Measurements from ENCODE around the gene BAIAP2L1.
A peak's percentile ranks its signal among the peaks of the same experiment; 100 is the strongest.
"Not testable (repeated sequence)": the region's sequence is repeated elsewhere in the genome, so short reads cannot be mapped to it uniquely, and the experiment has no call there.

The BAIAP2L1 gene

GRCh38 chr7:98408146-98408545, 7.3 kb upstream of the BAIAP2L1 start:
- H2AFZ ChIP-seq (ENCODE audit: low read length); H3K4me2 ChIP-seq (ENCODE audit: insufficient read depth, low read length, poor library complexity, severe bottlenecking); H3K27me3 ChIP-seq (ENCODE audit: control insufficient read depth in 3 of 3, insufficient read depth in 3 of 3, low read depth in 1 of 3, low read length in 3 of 3); H2BK5ac ChIP-seq (ENCODE audit: low read length); H4K8ac ChIP-seq (ENCODE audit: low read depth, low read length); H2BK15ac ChIP-seq (ENCODE audit: low read length); H2BK120ac ChIP-seq (ENCODE audit: low read depth, low read length); H3K27ac ChIP-seq (replicated peaks; ENCODE audit: low read length); H3K18ac ChIP-seq (ENCODE audit: low read length); H2AK5ac ChIP-seq (ENCODE audit: low read depth, low read length); H3K9ac ChIP-seq (ENCODE audit: low read depth, low read length, poor library complexity); H2BK12ac ChIP-seq (ENCODE audit: low read length); H3K23ac ChIP-seq (ENCODE audit: low read depth, low read length, poor library complexity); H3K4me1 ChIP-seq (ENCODE audit: control insufficient read depth in 2 of 2, insufficient read depth in 1 of 2, low read depth in 1 of 2, low read length in 2 of 2); H3K14ac ChIP-seq (ENCODE audit: low read length); H4K91ac ChIP-seq (ENCODE audit: low read depth, low read length, poor library complexity); H3K36me3 ChIP-seq (replicated peaks in 1 of 2; ENCODE audit: control insufficient read depth in 2 of 2, insufficient read depth in 2 of 2, low read length in 2 of 2); H3K79me1 ChIP-seq (ENCODE audit: low read depth, low read length); H3K9me3 ChIP-seq (replicated peaks in 1 of 2; ENCODE audit: control insufficient read depth in 2 of 2, insufficient read depth in 1 of 2, low read depth in 1 of 2, low read length in 2 of 2); H3K4me3 ChIP-seq (ENCODE audit: low read length in 2 of 2); DNase-seq (ENCODE audit: low spot score); H3K4ac ChIP-seq (ENCODE audit: low read length): not testable (repeated sequence)
- no CpG with 5 or more reads among the region's 7 CpGs for WGBS, 2 donors (ENCODE audit: extremely low coverage in 2 of 2, insufficient read length in 2 of 2, insufficient replicate concordance in 1 of 2)

- H3K79me1 ChIP-seq (ENCODE audit: low read depth, low read length), result no peaks in the 10 kb centered on the region
- H3K27ac ChIP-seq (replicated peaks; ENCODE audit: low read length), result no peak overlapping the region
- no peaks in the 10 kb centered on the region for H3K36me3 ChIP-seq (replicated peaks in 1 of 2; ENCODE audit: control insufficient read depth in 2 of 2, insufficient read depth in 2 of 2, low read length in 2 of 2)
- DNase-seq (ENCODE audit: low spot score), result no peak
- H3K4me2 ChIP-seq (ENCODE audit: insufficient read depth, low read length, poor library complexity, severe bottlenecking), result no peak overlapping the region
- no peak overlapping the region for H3K18ac ChIP-seq (ENCODE audit: low read length)
- no peak overlapping the region for H3K9ac ChIP-seq (ENCODE audit: low read depth, low read length, poor library complexity)
- H2BK120ac ChIP-seq (ENCODE audit: low read depth, low read length), result no peak overlapping the region
- no peak overlapping the region for H3K4ac ChIP-seq (ENCODE audit: low read length)
- no peaks in the 10 kb centered on the region for H3K9me3 ChIP-seq (replicated peaks in 1 of 2; ENCODE audit: control insufficient read depth in 2 of 2, insufficient read depth in 1 of 2, low read depth in 1 of 2, low read length in 2 of 2)
- H3K4me1 ChIP-seq (ENCODE audit: control insufficient read depth in 2 of 2, insufficient read depth in 1 of 2, low read depth in 1 of 2, low read length in 2 of 2), result no peaks in the 10 kb centered on the region
- WGBS, 2 donors (ENCODE audit: extremely low coverage in 2 of 2, insufficient read length in 2 of 2, insufficient replicate concordance in 1 of 2), result no CpG with 5 or more reads among the region's 9 CpGs
- no peak overlapping the region for H3K14ac ChIP-seq (ENCODE audit: low read length)
- H2BK5ac ChIP-seq (ENCODE audit: low read length), result no peak overlapping the region
- no peak overlapping the region for H2AK5ac ChIP-seq (ENCODE audit: low read depth, low read length)
- no peak overlapping the region for H2AFZ ChIP-seq (ENCODE audit: low read length)
- peaks cover 0 to 9% (median 0%) of the 10 kb centered on the region in 3 experiments for H3K27me3 ChIP-seq (ENCODE audit: control insufficient read depth in 3 of 3, insufficient read depth in 3 of 3, low read depth in 1 of 3, low read length in 3 of 3)
- no peak overlapping the region for H3K4me3 ChIP-seq (ENCODE audit: low read length in 2 of 2)
- no peak overlapping the region for H4K8ac ChIP-seq (ENCODE audit: low read depth, low read length)
- no peak overlapping the region for H3K23ac ChIP-seq (ENCODE audit: low read depth, low read length, poor library complexity)
- no peak overlapping the region for H2BK15ac ChIP-seq (ENCODE audit: low read length)
- no peak overlapping the region for H4K91ac ChIP-seq (ENCODE audit: low read depth, low read length, poor library complexity)
- H2BK12ac ChIP-seq (ENCODE audit: low read length), result no peak overlapping the region
Observed at GRCh38 chr7:98406827-98407226, 5.9 kb upstream of the BAIAP2L1 start.

GRCh38 chr7:98404840-98405239, 4.0 kb upstream of the BAIAP2L1 start:
- Histone ChIP-seq H4K8ac (ENCODE audit: low read depth, low read length) (no peak overlapping the region), H2BK5ac (ENCODE audit: low read length) (no peak overlapping the region), H3K9me3 (replicated peaks in 1 of 2; ENCODE audit: control insufficient read depth in 2 of 2, insufficient read depth in 1 of 2, low read depth in 1 of 2, low read length in 2 of 2) (no peaks in the 10 kb centered on the region), H2BK12ac (ENCODE audit: low read length) (no peak overlapping the region), H3K79me1 (ENCODE audit: low read depth, low read length) (no peaks in the 10 kb centered on the region), H2AK5ac (ENCODE audit: low read depth, low read length) (no peak overlapping the region), H3K23ac (ENCODE audit: low read depth, low read length, poor library complexity) (no peak overlapping the region), H2BK15ac (ENCODE audit: low read length) (no peak overlapping the region), H3K4ac (ENCODE audit: low read length) (no peak overlapping the region), H2AFZ (ENCODE audit: low read length) (no peak overlapping the region), H3K27ac (replicated peaks; ENCODE audit: low read length) (no peak overlapping the region), H4K91ac (ENCODE audit: low read depth, low read length, poor library complexity) (no peak overlapping the region), H3K4me2 (ENCODE audit: insufficient read depth, low read length, poor library complexity, severe bottlenecking) (no peak overlapping the region), H3K4me1 (ENCODE audit: control insufficient read depth in 2 of 2, insufficient read depth in 1 of 2, low read depth in 1 of 2, low read length in 2 of 2) (peaks cover 0 to 2% of the 10 kb centered on the region in 2 donors), H3K14ac (ENCODE audit: low read length) (no peak overlapping the region), H3K18ac (ENCODE audit: low read length) (no peak overlapping the region), H2BK120ac (ENCODE audit: low read depth, low read length) (no peak overlapping the region), H3K9ac (ENCODE audit: low read depth, low read length, poor library complexity) (no peak overlapping the region), H3K27me3 (ENCODE audit: control insufficient read depth in 3 of 3, insufficient read depth in 3 of 3, low read depth in 1 of 3, low read length in 3 of 3) (peaks cover 0 to 19% (median 0%) of the 10 kb centered on the region in 3 experiments), H3K4me3 (ENCODE audit: low read length in 2 of 2) (no peak overlapping the region), H3K36me3 (replicated peaks in 1 of 2; ENCODE audit: control insufficient read depth in 2 of 2, insufficient read depth in 2 of 2, low read length in 2 of 2) (no peaks in the 10 kb centered on the region)
- DNase-seq (ENCODE audit: low spot score), result no peak
- no CpG with 5 or more reads among the region's 2 CpGs for WGBS, 2 donors (ENCODE audit: extremely low coverage in 2 of 2, insufficient read length in 2 of 2, insufficient replicate concordance in 1 of 2)

GRCh38 chr7:98399890-98400541, 874 bp downstream of the BAIAP2L1 start:
- WGBS, 2 donors (ENCODE audit: extremely low coverage in 2 of 2, insufficient read length in 2 of 2, insufficient replicate concordance in 1 of 2), result no CpG with 5 or more reads among the region's 22 CpGs
- Histone ChIP-seq H3K9me3 (replicated peaks in 1 of 2; ENCODE audit: control insufficient read depth in 2 of 2, insufficient read depth in 1 of 2, low read depth in 1 of 2, low read length in 2 of 2) (no peaks in the 10 kb centered on the region), H2AK5ac (ENCODE audit: low read depth, low read length) (no peak overlapping the region), H3K4me2 (ENCODE audit: insufficient read depth, low read length, poor library complexity, severe bottlenecking) (peak overlapping the region; percentile 23), H2AFZ (ENCODE audit: low read length) (peak overlapping the region; percentile 97), H3K23ac (ENCODE audit: low read depth, low read length, poor library complexity) (peak overlapping the region; percentile 65), H3K18ac (ENCODE audit: low read length) (no peak overlapping the region), H3K4me1 (ENCODE audit: control insufficient read depth in 2 of 2, insufficient read depth in 1 of 2, low read depth in 1 of 2, low read length in 2 of 2) (peaks cover 0 to 2% of the 10 kb centered on the region in 2 donors), H3K27ac (replicated peaks; ENCODE audit: low read length) (no peak overlapping the region), H2BK120ac (ENCODE audit: low read depth, low read length) (no peak overlapping the region), H4K8ac (ENCODE audit: low read depth, low read length) (no peak overlapping the region), H3K79me1 (ENCODE audit: low read depth, low read length) (peaks cover 3% of the 10 kb centered on the region), H3K14ac (ENCODE audit: low read length) (peak overlapping the region; percentile 25), H3K27me3 (ENCODE audit: control insufficient read depth in 3 of 3, insufficient read depth in 3 of 3, low read depth in 1 of 3, low read length in 3 of 3) (peaks cover 0 to 37% (median 0%) of the 10 kb centered on the region in 3 experiments), H2BK15ac (ENCODE audit: low read length) (no peak overlapping the region), H2BK5ac (ENCODE audit: low read length) (no peak overlapping the region), H3K9ac (ENCODE audit: low read depth, low read length, poor library complexity) (no peak overlapping the region), H2BK12ac (ENCODE audit: low read length) (no peak overlapping the region), H4K91ac (ENCODE audit: low read depth, low read length, poor library complexity) (no peak overlapping the region), H3K36me3 (replicated peaks in 1 of 2; ENCODE audit: control insufficient read depth in 2 of 2, insufficient read depth in 2 of 2, low read length in 2 of 2) (no peaks in the 10 kb centered on the region), H3K4ac (ENCODE audit: low read length) (no peak overlapping the region), H3K4me3 (ENCODE audit: low read length in 2 of 2) (peak overlapping the region; percentile 44 to 86)
- peak; percentile 52 for DNase-seq (ENCODE audit: low spot score)
